Stimulated activated naive CD4-positive, alpha-beta T cell treated with Interleukin-2 at 50 U/mL for 16 hours (primary cell): Measurements from ENCODE around the gene CD244.
A peak's percentile ranks its signal among the peaks of the same experiment; 100 is the strongest.
"Not testable (repeated sequence)": the region's sequence is repeated elsewhere in the genome, so short reads cannot be mapped to it uniquely, and the experiment has no call there.

Source experiments
- DNase-seq: peaks from one replicate; lab custom pipeline; 2025; lab: John Stamatoyannopoulos, UW

The CD244 gene

GRCh38 chr1:160811147-160811546 lies 51.5 kb downstream of the CD244 start:
- DNase-seq, result no peak

- DNase-seq, result no peak
Observed at GRCh38 chr1:160810486-160810885, 52.2 kb downstream of the CD244 start.

GRCh38 chr1:160808289-160808688 lies 54.4 kb downstream of the CD244 start:
- no peak for DNase-seq

- DNase-seq, result no peak
Observed at GRCh38 chr1:160807738-160808137, 54.9 kb downstream of the CD244 start.

GRCh38 chr1:160807247-160807646 lies 55.4 kb downstream of the CD244 start:
- no peak for DNase-seq

GRCh38 chr1:160806784-160807183 lies 55.9 kb downstream of the CD244 start:
- no peak for DNase-seq

- DNase-seq, result no peak
Observed at GRCh38 chr1:160806109-160806665, 56.5 kb downstream of the CD244 start.

GRCh38 chr1:160801836-160802580 lies 60.7 kb downstream of the CD244 start:
- no peak for DNase-seq

- DNase-seq, result no peak
Observed at GRCh38 chr1:160800645-160801408, 61.9 kb downstream of the CD244 start.

GRCh38 chr1:160800142-160800541 lies 62.5 kb downstream of the CD244 start:
- peak; percentile 50 for DNase-seq

- DNase-seq, result no peak
Observed at GRCh38 chr1:160799641-160800040, 63.0 kb downstream of the CD244 start.

- no peak for DNase-seq
Observed at GRCh38 chr1:160798439-160798838, 64.2 kb downstream of the CD244 start.

GRCh38 chr1:160797861-160798273 lies 64.8 kb downstream of the CD244 start:
- DNase-seq, result peak; percentile 73

GRCh38 chr1:160797271-160797709 lies 65.4 kb downstream of the CD244 start:
- no peak for DNase-seq

- peak; percentile 77 for DNase-seq
Observed at GRCh38 chr1:160795951-160796383, 66.7 kb downstream of the CD244 start, which contains the start of gene LY9. LY9 (plus strand) TSS chr1:160796174; CDS start chr1:160796188, 14 bp downstream.

GRCh38 chr1:160794376-160794775 lies 68.3 kb downstream of the CD244 start:
- DNase-seq, result no peak

GRCh38 chr1:160789702-160790611 lies 72.7 kb downstream of the CD244 start:
- DNase-seq, result no peak

- DNase-seq, result no peak
Observed at GRCh38 chr1:160789051-160789701, 73.5 kb downstream of the CD244 start.

GRCh38 chr1:160782988-160783765 lies 79.5 kb downstream of the CD244 start:
- DNase-seq, result not testable (repeated sequence)

GRCh38 chr1:160781914-160782689 lies 80.6 kb downstream of the CD244 start:
- peak; percentile 31 for DNase-seq
